Mesothelial cell of epicardium (in vitro differentiated cells): ENCODE measurements around the gene CRYBG3. TPM values are rescaled to one million over a fixed set of nuclear protein-coding genes. Genes with fewer than 3 reads are reported as not detected.
A peak's percentile ranks its signal among the peaks of the same experiment; 100 is the strongest.

ENCODE experiments used
- DNase-seq, 2 experiments: peaks; one replicate each; pipeline ENCODE4 v3.0.0; 2021; ENCODE audit warnings: low spot score in 2 of 2; ENCODE audit not compliant: unreplicated experiment in 2 of 2
- H3K27ac Mint-ChIP-seq: 2 replicates; pipeline ENCODE4 v1.8.0; 2021; ENCODE audit warnings: mixed read lengths
- H3K27me3 Mint-ChIP-seq: 2 replicates; pipeline ENCODE4 v1.8.0; 2021; ENCODE audit warnings: low read depth, mixed read lengths
- H3K36me3 Mint-ChIP-seq: 2 replicates; pipeline ENCODE4 v1.8.0; 2021; ENCODE audit warnings: mixed read lengths
- H3K4me1 Mint-ChIP-seq: 2 replicates; pipeline ENCODE4 v1.8.0; 2021; ENCODE audit warnings: mixed read lengths
- H3K4me3 Mint-ChIP-seq: 2 replicates; pipeline ENCODE4 v1.8.0; 2021; ENCODE audit warnings: mild to moderate bottlenecking, moderate library complexity, mixed read lengths
- H3K9me3 Mint-ChIP-seq: 2 replicates; pipeline ENCODE4 v1.8.0; 2021; ENCODE audit warnings: mixed read lengths
- CTCF ChIP-seq: fragments of 200-600 bp; sonication (generic); IDR thresholded peaks from one replicate; pipeline ENCODE4 v1.5.0; 2021; ENCODE audit warnings: antibody characterized with exemption; ENCODE audit not compliant: unreplicated experiment
- total RNA-seq: library from RNA; stranded (reverse); gene quantifications from 3 replicates; pipeline ENCODE4 v1.2.1, GENCODE V29; 2021

The CRYBG3 gene
- total RNA-seq, 1 donor from 2014 or later: 6.8 TPM

GRCh38 chr3:97810779-97811390 lies 10.9 kb upstream of the CRYBG3 start:
- TF ChIP-seq CTCF: no peak
- Mint-ChIP-seq H3K9me3 (no peaks in the 10 kb centered on the region), H3K36me3 (no peaks in the 10 kb centered on the region), H3K27me3 (peaks cover 5% of the 10 kb centered on the region), H3K4me1 (peaks cover 3% of the 10 kb centered on the region), H3K27ac (no peak overlapping the region), H3K4me3 (no peak overlapping the region)
- DNase-seq: no peak

GRCh38 chr3:97815149-97815917 lies 6.5 kb upstream of the CRYBG3 start:
- no peak for TF ChIP-seq CTCF
- no peaks in the 10 kb centered on the region for H3K4me1 Mint-ChIP-seq

GRCh38 chr3:97816811-97817210 lies 5.0 kb upstream of the CRYBG3 start:
- Mint-ChIP-seq H3K27ac (no peak overlapping the region), H3K36me3 (no peaks in the 10 kb centered on the region), H3K9me3 (no peaks in the 10 kb centered on the region), H3K27me3 (peaks cover 41% of the 10 kb centered on the region), H3K4me1 (no peaks in the 10 kb centered on the region), H3K4me3 (no peak overlapping the region)
- no peak for TF ChIP-seq CTCF
- DNase-seq: no peak

More at GRCh38 chr3:97815149-97815917, 6.5 kb upstream of the CRYBG3 start:
- no peak overlapping the region for H3K27ac Mint-ChIP-seq
- no peak for DNase-seq
- H3K27me3 Mint-ChIP-seq: peaks cover 30% of the 10 kb centered on the region
- no peaks in the 10 kb centered on the region for H3K36me3 Mint-ChIP-seq
- H3K9me3 Mint-ChIP-seq: no peaks in the 10 kb centered on the region
- H3K4me3 Mint-ChIP-seq: no peak overlapping the region

GRCh38 chr3:97817965-97818364 lies 3.8 kb upstream of the CRYBG3 start:
- no peak for DNase-seq
- H3K27me3 Mint-ChIP-seq: peaks cover 48% of the 10 kb centered on the region
- H3K4me3 Mint-ChIP-seq: no peak overlapping the region
- H3K9me3 Mint-ChIP-seq: no peaks in the 10 kb centered on the region
- TF ChIP-seq CTCF: no peak
- H3K27ac Mint-ChIP-seq: no peak overlapping the region
- H3K4me1 Mint-ChIP-seq: peaks cover 5% of the 10 kb centered on the region
- H3K36me3 Mint-ChIP-seq: no peaks in the 10 kb centered on the region

- Mint-ChIP-seq H3K4me1 (peaks cover 15% of the 10 kb centered on the region), H3K27ac (no peak overlapping the region), H3K27me3 (peaks cover 69% of the 10 kb centered on the region), H3K4me3 (peak overlapping the region; percentile 97), H3K9me3 (no peaks in the 10 kb centered on the region), H3K36me3 (no peaks in the 10 kb centered on the region)
- no peak for DNase-seq
- no peak for TF ChIP-seq CTCF
These were observed 1.0 kb upstream of the CRYBG3 start for GRCh38 chr3:97820780-97821179.
